ENCODE data around the gene KIT.

The KIT gene

GRCh38 chr4:54651050-54651449, 6.7 kb upstream of the KIT start:
- no peak for TF ChIP-seq ZNF274 (IDR thresholded peaks at IDR 0.05; ENCODE audit: low read depth, low read length)
- H3K4me3 ChIP-seq (ENCODE audit: low read length), result no peak overlapping the region

- no peak overlapping the region for H3K4me3 ChIP-seq (ENCODE audit: low read length)
- no peak for TF ChIP-seq ZNF274 (IDR thresholded peaks at IDR 0.05; ENCODE audit: low read depth, low read length)
These were observed 3.0 kb upstream of the KIT start for GRCh38 chr4:54654753-54655152.

GRCh38 chr4:54657185-54657550, 589 bp upstream of the KIT start:
- no peak overlapping the region; the same call in 1 of the 2 replicates for H3K4me3 ChIP-seq (ENCODE audit: low read length)
- no peak for TF ChIP-seq ZNF274 (IDR thresholded peaks at IDR 0.05; ENCODE audit: low read depth, low read length)

- no peak for TF ChIP-seq ZNF274 (IDR thresholded peaks at IDR 0.05; ENCODE audit: low read depth, low read length)
- peak overlapping the region; percentile 53; the same call in 1 of the 2 replicates for H3K4me3 ChIP-seq (ENCODE audit: low read length)
These were observed 716 bp downstream of the KIT start for GRCh38 chr4:54658252-54659093.

GRCh38 chr4:54659313-54659712, 1.6 kb downstream of the KIT start:
- TF ChIP-seq ZNF274 (IDR thresholded peaks at IDR 0.05; ENCODE audit: low read depth, low read length), result no peak
- peak overlapping the region; percentile 53; the same call in 1 of the 2 replicates for H3K4me3 ChIP-seq (ENCODE audit: low read length)

GRCh38 chr4:54659749-54660535, 2.2 kb downstream of the KIT start:
- H3K4me3 ChIP-seq (ENCODE audit: low read length), result no peak overlapping the region; the same call in 1 of the 2 replicates
- TF ChIP-seq ZNF274 (IDR thresholded peaks at IDR 0.05; ENCODE audit: low read depth, low read length), result no peak

GRCh38 chr4:54660591-54660990, 2.8 kb downstream of the KIT start:
- no peak overlapping the region for H3K4me3 ChIP-seq (ENCODE audit: low read length)
- TF ChIP-seq ZNF274 (IDR thresholded peaks at IDR 0.05; ENCODE audit: low read depth, low read length), result no peak

- H3K4me3 ChIP-seq (ENCODE audit: low read length), result no peak overlapping the region
- no peak for TF ChIP-seq ZNF274 (IDR thresholded peaks at IDR 0.05; ENCODE audit: low read depth, low read length)
These were observed 3.4 kb downstream of the KIT start for GRCh38 chr4:54661169-54661568.

GRCh38 chr4:54661686-54662085, 3.9 kb downstream of the KIT start:
- no peak overlapping the region for H3K4me3 ChIP-seq (ENCODE audit: low read length)

GRCh38 chr4:54662123-54662522, 4.4 kb downstream of the KIT start:
- TF ChIP-seq ZNF274 (IDR thresholded peaks at IDR 0.05; ENCODE audit: low read depth, low read length), result no peak
- no peak overlapping the region for H3K4me3 ChIP-seq (ENCODE audit: low read length)

More at GRCh38 chr4:54661686-54662085, 3.9 kb downstream of the KIT start:
- no peak for TF ChIP-seq ZNF274 (IDR thresholded peaks at IDR 0.05; ENCODE audit: low read depth, low read length)

- TF ChIP-seq ZNF274 (IDR thresholded peaks at IDR 0.05; ENCODE audit: low read depth, low read length), result no peak
- no peak overlapping the region for H3K4me3 ChIP-seq (ENCODE audit: low read length)
These were observed 5.3 kb downstream of the KIT start for GRCh38 chr4:54662901-54663585.

GRCh38 chr4:54664400-54664799, 6.6 kb downstream of the KIT start:
- no peak for TF ChIP-seq ZNF274 (IDR thresholded peaks at IDR 0.05; ENCODE audit: low read depth, low read length)
- no peak overlapping the region for H3K4me3 ChIP-seq (ENCODE audit: low read length)

GRCh38 chr4:54668014-54668611, 10.4 kb downstream of the KIT start:
- no peak overlapping the region for H3K4me3 ChIP-seq (ENCODE audit: low read length)
- TF ChIP-seq ZNF274 (IDR thresholded peaks at IDR 0.05; ENCODE audit: low read depth, low read length), result no peak

- H3K4me3 ChIP-seq (ENCODE audit: low read length), result no peak overlapping the region
- TF ChIP-seq ZNF274 (IDR thresholded peaks at IDR 0.05; ENCODE audit: low read depth, low read length), result no peak
These were observed 12.1 kb downstream of the KIT start for GRCh38 chr4:54669831-54670230.
